Activated CD8-positive, alpha-beta memory T cell treated with anti-CD3 and anti-CD28 coated beads, Interleukin-2, amount 50 U/mL, for 4 hours (primary cell): ENCODE results near the gene GMEB2.
"Not testable (repeated sequence)": the region's sequence is repeated elsewhere in the genome, so short reads cannot be mapped to it uniquely, and the experiment has no call there.

Experiments
- DNase-seq: peaks from one replicate; pipeline ENCODE4 v3.0.0-alpha.2; 2020

GMEB2 gene

DNA sequence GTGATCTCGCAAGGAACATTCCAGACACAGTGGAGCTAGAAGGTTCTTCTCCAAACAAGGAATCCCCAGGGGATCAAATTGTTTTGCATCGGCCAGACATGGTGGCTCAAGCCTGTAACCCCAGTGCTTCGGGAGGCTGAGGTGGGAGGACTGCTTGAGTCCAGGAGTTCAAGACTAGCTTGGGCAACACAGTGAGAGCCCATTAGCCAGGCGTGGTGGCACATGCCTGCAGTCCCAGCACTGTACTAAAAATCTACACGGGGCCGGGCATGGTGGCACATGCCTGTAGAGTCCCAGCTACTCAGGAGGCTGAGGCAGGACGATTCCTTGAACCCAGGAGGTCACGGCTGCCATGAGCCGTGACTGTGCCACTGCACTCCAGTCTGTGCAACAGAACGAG, 15.3 kb downstream of the GMEB2 start:
- DNase-seq = no peak

- DNase-seq = no peak
These were observed 16.1 kb downstream of the GMEB2 start for GRCh38 chr20:63610581-63611435.

GRCh38 chr20:63606686-63607085, 20.2 kb downstream of the GMEB2 start:
- DNase-seq = no peak

- DNase-seq = no peak
These were observed 24.6 kb downstream of the GMEB2 start for GRCh38 chr20:63602321-63602720.

DNA sequence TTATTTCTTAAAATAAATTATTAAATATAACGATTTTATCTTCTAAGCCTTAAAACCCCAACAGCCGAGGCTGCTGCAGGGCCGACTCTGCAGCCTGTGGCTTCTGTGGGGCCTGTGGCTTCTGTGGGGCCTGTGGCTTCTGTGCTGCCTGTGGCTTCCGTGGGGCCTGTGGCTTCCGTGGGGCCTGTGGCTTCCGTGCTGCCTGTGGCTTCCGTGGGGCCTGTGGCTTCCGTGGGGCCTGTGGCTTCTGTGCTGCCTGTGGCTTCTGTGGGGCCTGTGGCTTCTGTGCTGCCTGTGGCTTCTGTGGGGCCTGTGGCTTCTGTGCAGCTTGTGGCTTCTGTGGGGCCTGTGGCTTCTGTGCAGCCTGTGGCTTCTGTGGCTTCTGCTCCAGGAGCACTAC, 25.2 kb downstream of the GMEB2 start:
- DNase-seq = not testable (repeated sequence)

DNA sequence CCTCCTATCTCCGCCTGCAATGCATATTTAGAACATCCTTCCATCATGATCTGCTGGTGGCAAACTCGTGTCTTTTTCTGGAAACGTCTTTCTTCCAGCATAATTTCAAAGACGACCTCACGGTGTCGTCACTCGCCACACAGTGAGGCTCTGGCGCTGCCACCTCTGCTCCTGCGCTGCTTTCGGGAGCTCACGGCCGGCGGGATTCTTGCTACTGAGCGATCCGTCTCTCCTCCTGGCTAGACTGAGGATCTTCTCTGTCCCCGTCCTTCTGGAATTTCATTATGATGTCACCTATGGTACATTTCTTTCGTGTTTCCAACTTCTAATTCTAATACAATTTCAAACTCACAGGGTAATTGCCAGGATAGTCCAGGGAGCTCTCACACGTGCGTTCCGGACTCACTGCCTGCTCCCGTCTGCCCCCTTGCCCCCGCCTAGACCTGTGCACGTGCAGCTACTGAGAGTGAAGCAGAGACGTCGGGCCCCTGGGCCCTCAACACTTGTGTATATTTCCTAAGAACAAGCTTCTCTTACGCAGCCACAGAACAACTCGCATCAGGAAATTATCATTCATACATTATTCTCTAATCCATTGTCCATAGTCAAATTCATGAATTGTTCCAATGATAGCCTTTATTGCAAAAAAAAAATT, 27.4 kb downstream of the GMEB2 start:
- no peak for DNase-seq

- no peak for DNase-seq
These were observed 28.2 kb downstream of the GMEB2 start for GRCh38 chr20:63598479-63599395.

GRCh38 chr20:63597651-63598478, 29.0 kb downstream of the GMEB2 start:
- no peak for DNase-seq

- no peak for DNase-seq
These were observed 30.5 kb downstream of the GMEB2 start for GRCh38 chr20:63596423-63596822.

DNA sequence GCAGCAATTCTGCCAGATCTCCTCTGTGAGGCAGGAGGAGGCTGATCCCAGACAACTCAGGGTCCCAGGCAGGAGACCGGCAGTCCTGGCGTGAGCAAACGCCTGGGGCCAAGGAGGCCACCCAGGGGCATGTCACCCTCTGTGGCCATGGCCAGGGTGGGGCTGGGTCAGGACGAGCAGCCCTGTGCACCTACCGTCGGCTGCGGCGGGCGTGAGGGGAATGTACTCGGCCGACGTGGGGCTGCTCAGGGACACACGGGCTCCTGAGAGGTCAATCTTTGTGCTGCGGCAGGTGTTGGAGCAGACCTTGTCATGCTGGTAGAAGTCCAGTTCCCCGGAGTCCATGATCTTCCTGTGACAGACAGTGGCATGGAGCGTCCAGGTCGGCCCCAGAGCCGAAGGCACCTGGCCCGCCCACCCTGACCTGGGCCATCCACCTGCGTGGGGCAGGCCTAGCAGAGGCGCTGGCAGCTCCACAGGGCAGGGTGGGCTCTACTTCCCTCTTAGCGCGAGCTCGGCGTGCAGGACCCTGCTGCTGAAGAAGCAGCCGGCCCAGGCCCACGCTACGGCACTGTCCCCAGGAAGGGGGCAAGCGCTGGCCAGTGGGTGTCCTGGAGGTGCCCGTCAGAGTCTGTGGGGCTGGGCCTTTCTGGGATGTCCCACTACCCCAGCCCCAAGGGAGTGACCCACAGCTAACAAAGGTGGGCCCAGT, 31.3 kb downstream of the GMEB2 start:
- no peak for DNase-seq

GRCh38 chr20:63594043-63594561, 32.8 kb downstream of the GMEB2 start:
- no peak for DNase-seq

DNA sequence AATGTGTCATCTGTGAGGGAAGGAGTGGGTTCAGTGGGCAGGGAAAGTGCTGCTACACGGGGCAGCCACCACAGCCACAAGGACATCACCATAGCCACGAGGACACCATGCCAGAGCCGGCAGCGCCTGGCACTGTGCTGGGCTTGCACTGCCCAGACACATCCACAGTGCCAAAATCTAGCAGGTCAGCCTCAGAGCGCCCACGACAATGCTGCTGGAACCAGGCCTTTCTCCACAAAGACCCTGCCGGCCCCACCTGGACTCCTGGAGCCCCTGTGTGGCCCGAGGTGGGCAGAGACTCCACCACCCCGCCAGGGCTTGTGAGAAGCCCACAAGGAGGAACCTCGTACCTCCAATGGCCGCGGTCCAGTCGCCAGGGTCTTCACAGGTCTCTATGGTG, 34.2 kb downstream of the GMEB2 start:
- no peak for DNase-seq

GRCh38 chr20:63591786-63592355, 35.0 kb downstream of the GMEB2 start:
- no peak for DNase-seq

- no peak for DNase-seq
These were observed 35.8 kb downstream of the GMEB2 start for GRCh38 chr20:63591147-63591533.

DNA sequence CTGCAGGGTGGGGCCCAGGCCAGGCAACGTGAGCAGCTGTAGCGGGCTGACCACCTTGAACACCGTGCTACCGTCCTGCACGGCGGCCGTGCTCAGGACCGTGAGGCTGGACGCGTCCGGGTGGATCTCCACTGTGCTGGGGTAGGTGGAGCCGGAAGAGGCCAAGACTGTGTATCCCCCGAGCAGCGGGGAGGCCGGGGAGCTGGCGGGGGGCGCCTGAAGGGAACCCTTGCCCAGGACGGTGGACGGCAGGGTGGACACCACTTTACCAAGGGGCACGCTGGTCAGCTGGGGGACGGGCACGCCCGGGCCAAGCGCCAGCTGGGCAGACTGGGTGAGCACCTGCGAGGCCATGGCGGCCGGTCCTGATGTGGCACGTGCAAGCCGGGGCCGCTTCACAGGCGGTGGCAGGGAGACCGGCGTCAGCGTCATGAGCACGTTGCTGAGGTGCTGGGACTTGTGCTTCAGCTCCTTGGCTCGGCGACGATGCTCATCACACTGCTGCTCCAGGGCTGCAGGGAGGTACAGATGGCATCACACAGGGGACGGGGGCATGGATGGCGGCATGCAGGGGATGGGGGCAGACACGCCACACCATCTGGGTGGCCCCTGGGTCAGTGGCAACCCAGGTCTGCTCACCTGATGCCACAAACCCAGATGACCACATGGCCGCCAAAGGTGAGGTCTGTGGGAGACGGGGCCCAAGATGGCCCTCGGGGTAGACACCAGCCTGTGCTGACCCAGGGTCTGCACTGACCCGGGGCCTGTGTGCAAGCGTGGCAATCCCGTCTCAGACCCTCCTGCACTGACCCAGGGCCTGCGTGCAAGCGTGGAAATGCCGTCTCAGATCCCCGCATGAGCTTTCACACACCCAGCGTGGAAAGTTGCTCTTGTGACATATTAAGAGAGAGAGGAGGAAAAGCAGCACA, 36.4 kb downstream of the GMEB2 start:
- no peak for DNase-seq

DNA sequence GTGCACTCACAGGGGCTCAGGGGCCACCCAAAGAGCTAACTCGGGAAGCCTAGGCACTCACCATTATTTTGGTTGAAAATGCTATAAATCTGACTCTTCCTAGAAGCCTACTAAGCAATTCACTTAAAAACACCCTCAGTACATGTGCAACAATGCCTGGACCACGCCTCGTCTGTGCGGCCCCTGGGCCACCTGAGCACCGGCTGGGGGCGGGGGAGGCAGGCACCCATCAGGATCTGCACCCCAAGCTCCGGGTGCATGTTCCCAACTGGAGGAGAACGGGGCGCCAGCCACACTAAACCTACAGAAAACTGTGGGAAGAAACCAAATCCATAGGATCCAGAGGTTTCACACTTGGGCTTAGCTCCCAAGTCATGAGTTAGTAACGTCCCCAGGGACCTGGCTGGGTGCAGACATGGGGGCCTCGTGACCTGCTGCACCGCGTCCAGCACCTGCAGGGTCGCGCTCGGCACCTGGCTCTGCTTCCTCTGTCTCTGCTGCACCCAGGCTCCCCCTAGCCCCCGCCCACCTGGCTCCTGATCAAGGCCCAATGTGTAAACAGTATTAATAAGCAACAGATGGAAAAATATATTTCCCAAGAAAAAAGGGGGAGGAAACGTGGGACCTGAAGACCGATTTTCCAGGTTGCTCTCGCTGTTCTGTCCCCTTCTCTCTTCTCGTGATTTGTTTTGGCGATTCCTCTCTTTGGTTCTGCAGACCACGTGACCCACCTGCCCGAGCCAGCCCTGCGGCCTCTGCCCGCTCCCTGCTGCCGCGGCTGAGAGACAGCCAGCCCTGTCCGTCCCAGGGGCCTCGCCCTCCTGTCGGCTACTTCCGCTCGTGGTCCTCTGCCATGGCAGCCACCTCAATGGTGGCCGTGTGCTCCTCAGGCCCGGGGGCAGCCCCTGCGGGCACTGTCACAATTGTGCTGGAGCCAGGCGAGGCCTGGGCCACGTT, 37.4 kb downstream of the GMEB2 start:
- DNase-seq = no peak

DNA sequence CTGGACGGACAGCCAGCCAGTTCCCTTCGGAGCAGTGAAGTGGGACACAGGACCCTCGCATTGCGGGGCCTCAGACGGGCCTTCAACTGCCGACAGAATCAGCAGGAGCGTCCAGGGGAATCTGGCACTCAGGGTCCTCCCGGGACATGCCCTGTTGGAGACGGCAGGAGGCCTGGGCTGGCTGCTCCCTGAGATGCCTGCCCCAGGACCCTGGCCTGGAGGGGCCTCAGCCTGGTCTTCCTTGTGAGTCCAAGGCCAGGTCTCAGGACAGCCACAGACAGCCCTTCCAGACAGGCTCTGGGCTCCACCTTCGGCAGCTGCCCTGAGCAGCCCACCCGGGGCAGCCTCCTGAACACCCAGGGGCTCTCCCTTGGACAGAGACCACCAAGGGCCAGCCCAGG, 38.3 kb downstream of the GMEB2 start:
- DNase-seq = no peak

GRCh38 chr20:63587776-63588591, 38.9 kb downstream of the GMEB2 start:
- DNase-seq = no peak
